LNCaP clone FGC (cell line): Measurements from ENCODE around the gene TMEM9.

Source experiments
- DNase-seq: peaks from one replicate; pipeline ENCODE4 v3.0.0-alpha.2; 2011; ENCODE audit warnings: low read depth
- H3K4me3 ChIP-seq: 2 replicates; pipeline ENCODE4 v1.5.1; 2011; ENCODE audit warnings: mild to moderate bottlenecking, low read depth, low read length, control low read depth
- TF ChIP-seq, protein P1 (sequence below): IDR thresholded peaks from 2 replicates; pipeline ENCODE4 v1.5.1; 2012; ENCODE audit warnings: mild to moderate bottlenecking; ENCODE audit not compliant: control insufficient read depth, insufficient read depth; ENCODE audit errors: extremely low read depth

Gene TMEM9

DNA sequence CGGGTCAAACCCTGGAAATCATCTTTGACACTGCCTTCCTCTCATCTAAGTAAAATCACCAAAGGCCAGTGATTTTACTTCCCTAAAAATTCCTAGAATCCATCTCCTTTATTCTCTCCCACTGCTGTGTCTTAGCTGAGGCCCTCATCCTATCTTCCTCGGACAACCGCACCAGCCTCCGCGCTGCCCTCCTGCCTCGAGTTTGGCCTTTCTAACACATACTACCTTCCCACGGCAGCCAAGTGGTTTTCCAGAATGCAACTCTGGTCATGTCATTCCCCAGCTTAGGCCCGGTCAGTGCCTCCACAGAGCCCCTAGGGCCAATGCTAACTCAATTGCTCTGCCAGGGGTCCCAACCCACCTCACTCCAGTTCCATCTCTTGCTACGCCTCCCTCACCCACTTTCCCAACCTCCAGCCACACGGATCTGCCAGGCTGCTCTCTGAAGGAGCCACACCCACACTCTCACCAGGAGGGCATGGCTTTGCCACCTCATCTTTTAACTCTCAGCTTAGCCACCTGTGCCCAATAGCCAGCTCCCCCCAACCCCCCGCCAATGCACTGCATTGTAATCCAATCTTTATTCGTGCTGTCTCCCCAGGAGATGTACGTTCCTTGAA, 6.8 kb downstream of the TMEM9 start:
- TF ChIP-seq, protein P1, sequence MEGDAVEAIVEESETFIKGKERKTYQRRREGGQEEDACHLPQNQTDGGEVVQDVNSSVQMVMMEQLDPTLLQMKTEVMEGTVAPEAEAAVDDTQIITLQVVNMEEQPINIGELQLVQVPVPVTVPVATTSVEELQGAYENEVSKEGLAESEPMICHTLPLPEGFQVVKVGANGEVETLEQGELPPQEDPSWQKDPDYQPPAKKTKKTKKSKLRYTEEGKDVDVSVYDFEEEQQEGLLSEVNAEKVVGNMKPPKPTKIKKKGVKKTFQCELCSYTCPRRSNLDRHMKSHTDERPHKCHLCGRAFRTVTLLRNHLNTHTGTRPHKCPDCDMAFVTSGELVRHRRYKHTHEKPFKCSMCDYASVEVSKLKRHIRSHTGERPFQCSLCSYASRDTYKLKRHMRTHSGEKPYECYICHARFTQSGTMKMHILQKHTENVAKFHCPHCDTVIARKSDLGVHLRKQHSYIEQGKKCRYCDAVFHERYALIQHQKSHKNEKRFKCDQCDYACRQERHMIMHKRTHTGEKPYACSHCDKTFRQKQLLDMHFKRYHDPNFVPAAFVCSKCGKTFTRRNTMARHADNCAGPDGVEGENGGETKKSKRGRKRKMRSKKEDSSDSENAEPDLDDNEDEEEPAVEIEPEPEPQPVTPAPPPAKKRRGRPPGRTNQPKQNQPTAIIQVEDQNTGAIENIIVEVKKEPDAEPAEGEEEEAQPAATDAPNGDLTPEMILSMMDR, result no peak
- DNase-seq, result no peak
- no peak overlapping the region for H3K4me3 ChIP-seq

DNA sequence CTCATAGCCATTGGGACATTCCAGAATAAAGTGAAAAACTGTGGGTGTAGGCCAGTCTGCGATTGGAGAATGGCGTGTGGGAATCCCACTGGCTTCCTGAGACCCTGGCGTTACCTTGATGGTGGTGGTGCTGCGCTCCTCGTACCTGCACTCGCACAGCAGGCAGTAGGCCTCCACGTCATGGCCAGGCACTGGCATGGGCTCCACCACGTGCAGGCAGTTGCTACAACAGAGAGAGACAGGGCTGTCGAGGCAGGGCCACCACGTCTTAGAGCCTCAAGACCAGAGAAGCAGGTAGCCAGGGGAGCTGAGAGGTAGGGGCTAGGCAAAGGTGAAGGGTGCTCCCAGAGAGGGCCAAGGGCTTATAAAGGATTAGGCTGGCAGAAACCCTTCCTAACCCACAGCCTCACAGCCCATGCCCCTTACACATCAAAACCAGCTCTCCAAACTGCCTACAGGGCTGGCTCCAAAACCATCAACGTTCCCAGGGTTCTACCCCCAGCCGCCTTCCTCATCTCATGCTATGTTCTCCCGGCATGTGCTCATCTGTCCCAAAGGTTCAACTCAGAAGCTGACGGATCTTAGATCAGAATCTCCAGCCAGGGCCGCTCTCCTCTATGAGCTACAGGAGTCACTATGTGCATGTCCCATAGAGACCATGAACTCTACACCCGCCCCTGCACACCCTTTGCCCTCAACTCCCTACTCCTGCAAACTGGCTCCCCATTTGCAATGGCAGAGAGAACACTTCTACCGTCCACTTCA, 7.5 kb downstream of the TMEM9 start:
- DNase-seq, result no peak
- H3K4me3 ChIP-seq, result no peak overlapping the region
- TF ChIP-seq, protein P1, result no peak

DNA sequence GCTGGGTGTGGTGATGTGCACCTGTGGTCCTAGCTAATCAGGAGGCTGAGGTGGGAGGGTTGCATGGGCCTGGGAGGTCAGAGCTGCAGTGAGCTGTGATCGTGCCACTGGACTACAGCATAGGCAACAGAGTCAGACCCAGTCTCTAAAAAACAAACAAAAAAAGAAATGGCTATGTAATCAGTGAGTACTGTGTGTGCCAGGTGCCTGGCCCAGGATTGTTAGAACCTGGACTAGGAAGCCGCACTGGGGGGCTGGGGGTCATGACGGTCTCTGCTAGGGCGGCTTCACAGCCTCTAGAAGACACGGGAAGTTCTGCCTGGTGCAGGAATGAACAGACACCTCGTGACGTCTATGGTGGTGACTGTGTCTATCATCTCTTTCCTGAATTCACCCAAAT, 8.5 kb downstream of the TMEM9 start:
- TF ChIP-seq, protein P1, result no peak
- no peak for DNase-seq

DNA sequence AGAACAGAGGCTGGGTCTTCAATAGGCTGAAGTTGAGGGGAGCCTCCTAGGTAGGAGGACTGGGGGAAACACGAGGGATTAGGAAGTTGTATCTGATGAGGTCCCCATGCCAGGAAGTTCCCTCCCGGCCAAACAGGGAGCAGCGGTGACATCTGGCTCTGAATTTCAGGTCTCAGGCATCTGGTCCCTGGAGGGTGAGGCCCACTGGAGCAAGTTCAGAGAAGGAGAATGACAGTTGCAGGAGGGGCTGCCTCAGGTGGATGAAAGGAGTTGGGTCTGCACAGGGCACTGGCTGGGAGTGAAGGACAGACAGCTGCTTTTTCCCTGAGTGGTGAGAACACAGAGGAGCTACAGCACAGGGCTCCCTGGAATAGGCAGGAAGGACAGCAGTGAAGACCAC, 9.1 kb downstream of the TMEM9 start:
- TF ChIP-seq, protein P1, result no peak
- DNase-seq, result no peak
- no peak overlapping the region for H3K4me3 ChIP-seq

More for the DNA sequence above, 8.5 kb downstream of the TMEM9 start:
- H3K4me3 ChIP-seq, result no peak overlapping the region

DNA sequence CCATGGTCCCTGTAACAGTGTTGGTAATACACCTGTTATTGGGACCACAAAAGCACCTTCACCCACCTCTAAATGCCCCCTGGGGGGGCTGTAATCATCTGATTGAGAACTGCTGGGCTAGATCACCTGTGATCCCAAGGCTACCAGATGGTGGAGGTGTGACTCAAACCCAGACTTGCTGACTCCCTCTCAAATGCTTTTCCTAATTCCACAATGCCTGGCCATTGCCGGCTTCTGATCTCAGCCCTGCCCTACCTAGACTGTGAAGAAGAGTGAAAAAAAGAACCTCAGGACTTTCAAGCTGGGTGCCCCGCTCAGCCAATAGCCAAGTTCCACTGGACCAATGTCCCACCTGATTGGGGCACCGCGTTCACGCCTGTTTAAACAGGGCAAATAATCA, 9.6 kb downstream of the TMEM9 start:
- no peak overlapping the region for H3K4me3 ChIP-seq
- DNase-seq, result no peak
- TF ChIP-seq, protein P1, result no peak

DNA sequence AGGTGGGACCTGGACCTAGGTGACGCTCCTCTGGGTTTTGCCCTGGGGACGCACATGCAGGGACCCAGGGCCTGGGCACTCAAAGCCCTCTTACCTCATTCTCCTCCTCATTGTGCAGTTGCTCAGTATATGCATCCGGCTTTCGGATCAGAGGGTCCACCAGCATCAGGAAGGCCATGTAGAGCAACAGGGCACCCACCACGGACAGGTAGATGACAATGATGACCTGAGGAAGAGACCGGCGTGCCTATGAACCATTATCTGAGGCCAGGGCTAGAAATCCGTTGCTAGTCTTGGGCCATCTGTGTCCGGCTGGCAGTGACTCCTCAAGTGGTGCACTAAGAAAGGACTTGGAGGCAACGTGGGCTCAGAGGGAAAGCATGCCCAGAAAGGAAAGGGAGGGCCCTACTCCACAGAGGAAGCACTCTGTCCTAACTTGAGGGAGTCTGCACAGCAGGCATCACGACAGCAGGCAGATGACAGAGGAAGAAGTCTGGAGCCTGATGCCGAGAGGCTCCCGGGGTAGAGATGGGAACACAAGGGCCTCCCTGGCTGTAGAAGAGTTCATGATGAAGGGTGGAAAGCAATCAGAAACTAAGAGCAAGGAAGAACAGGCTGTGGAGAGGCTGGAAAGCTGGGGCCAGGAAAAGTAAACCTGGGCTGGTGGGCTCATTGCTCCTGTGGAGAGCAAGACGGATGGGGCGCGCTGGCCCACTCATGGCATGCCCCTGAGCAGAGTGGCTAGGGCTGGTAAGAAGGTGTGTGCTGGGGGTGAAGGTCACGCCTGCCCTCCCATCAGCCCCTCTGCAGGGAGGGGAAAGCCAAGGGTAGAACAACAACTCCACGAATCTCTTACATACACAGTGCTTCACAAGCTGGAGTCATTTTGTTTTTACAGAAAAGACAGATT, 10.3 kb downstream of the TMEM9 start:
- no peak for DNase-seq
- no peak overlapping the region for H3K4me3 ChIP-seq
- TF ChIP-seq, protein P1, result no peak
